Measurements from ENCODE around the gene KSR1. TPM values are rescaled to one million over a fixed set of nuclear protein-coding genes. Genes with fewer than 3 reads are reported as not detected.
"Not testable (repeated sequence)": the region's sequence is repeated elsewhere in the genome, so short reads cannot be mapped to it uniquely, and the experiment has no call there.

KSR1 gene
- total RNA-seq, 2 donors from 2014 or later = 11.5 to 23.7 TPM

DNA sequence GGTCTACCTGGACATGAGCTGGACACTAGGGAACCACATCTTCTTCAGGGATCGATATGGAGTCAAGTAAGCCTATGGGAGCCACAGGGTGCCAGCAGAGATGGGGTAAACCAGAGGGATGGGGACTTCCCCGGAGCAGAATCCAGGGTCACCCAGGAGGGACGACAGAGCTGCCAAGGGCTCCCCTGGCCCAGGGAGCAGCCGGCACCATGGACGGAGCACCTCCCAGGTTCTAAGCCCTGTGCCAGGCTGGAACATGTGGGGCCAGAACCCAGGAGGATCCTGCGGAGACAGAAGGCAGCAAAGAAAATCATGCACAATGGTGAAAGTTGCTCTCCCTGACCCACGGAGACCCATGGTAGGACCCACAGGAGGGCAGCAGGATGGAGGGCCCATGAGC, 33.6 kb upstream of the KSR1 start:
- Histone ChIP-seq H3K36me3 (no peaks in the 10 kb centered on the region), H3K27ac (no peak overlapping the region), H3K4me1 (replicated peaks) (no peaks in the 10 kb centered on the region), H3K9me3 (no peaks in the 10 kb centered on the region), H3K27me3 (replicated peaks; ENCODE audit: insufficient read depth) (no peaks in the 10 kb centered on the region), H3K4me3 (no peak overlapping the region)
- TF ChIP-seq POLR2AphosphoS5 (IDR thresholded peaks at IDR 0.05) (no peak), POLR2A (IDR thresholded peaks at IDR 0.05) (no peak)
- TF ChIP-seq, protein P1, sequence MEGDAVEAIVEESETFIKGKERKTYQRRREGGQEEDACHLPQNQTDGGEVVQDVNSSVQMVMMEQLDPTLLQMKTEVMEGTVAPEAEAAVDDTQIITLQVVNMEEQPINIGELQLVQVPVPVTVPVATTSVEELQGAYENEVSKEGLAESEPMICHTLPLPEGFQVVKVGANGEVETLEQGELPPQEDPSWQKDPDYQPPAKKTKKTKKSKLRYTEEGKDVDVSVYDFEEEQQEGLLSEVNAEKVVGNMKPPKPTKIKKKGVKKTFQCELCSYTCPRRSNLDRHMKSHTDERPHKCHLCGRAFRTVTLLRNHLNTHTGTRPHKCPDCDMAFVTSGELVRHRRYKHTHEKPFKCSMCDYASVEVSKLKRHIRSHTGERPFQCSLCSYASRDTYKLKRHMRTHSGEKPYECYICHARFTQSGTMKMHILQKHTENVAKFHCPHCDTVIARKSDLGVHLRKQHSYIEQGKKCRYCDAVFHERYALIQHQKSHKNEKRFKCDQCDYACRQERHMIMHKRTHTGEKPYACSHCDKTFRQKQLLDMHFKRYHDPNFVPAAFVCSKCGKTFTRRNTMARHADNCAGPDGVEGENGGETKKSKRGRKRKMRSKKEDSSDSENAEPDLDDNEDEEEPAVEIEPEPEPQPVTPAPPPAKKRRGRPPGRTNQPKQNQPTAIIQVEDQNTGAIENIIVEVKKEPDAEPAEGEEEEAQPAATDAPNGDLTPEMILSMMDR (IDR thresholded peaks at IDR 0.05) = no peak
- no peak for DNase-seq (ENCODE audit: low spot score)
- intact Hi-C loops (cut with DNase I) = no loop called here
- 94% methylated on average over 7 of the region's 7 CpGs for WGBS

DNA sequence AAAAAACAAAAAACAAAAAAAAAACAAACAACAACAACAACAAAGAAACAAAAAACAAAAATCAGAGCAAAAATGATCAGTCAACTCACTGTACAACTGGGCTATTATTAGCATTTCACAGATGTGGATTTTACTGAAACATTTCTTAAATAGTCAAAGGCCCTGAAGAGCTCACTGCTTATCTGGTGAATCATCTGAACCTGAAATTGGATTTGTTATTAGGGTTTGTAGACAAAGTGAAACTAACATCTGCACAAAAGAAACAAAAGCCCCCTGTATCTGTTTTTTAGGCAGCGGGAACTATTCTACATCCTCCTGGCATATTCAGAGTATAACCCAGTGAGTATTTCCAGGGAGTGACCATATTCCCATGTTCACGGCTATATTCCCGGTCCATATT, 32.6 kb upstream of the KSR1 start:
- H3K27ac ChIP-seq = no peak overlapping the region
- intact Hi-C loops (cut with DNase I) = no loop called here
- H3K36me3 ChIP-seq = no peaks in the 10 kb centered on the region
- H3K27me3 ChIP-seq (replicated peaks; ENCODE audit: insufficient read depth) = no peaks in the 10 kb centered on the region
- TF ChIP-seq POLR2AphosphoS5 (IDR thresholded peaks at IDR 0.05) (no peak), POLR2A (IDR thresholded peaks at IDR 0.05) (no peak)
- TF ChIP-seq, protein P1 (IDR thresholded peaks at IDR 0.05) = no peak
- DNase-seq (ENCODE audit: low spot score) = no peak
- H3K4me1 ChIP-seq (replicated peaks) = no peaks in the 10 kb centered on the region
- H3K4me3 ChIP-seq = no peak overlapping the region
- 92% methylated on average over 3 of the region's 3 CpGs for WGBS
- H3K9me3 ChIP-seq = no peaks in the 10 kb centered on the region

DNA sequence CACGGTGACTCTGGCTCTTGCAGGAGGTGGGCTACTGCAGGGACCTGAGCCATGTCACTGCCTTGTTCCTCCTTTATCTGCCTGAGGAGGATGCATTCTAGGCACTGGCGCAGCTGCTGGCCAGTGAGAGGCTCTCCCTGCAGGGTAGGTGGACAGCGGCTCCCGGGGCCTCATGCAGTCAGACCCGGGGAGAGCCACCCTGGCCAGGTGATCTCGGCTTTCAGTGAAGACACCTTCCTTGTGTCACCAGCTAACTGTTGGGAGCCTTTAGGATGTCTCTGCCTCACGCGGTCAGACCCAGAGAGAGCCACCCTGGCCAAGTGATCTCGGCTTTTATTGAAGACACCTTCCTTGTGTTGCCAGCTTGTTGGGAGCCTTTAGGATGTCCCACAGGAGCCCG, 31.7 kb upstream of the KSR1 start:
- WGBS = 81% methylated on average over 10 of the region's 10 CpGs
- H3K27ac ChIP-seq = no peak overlapping the region
- no peak for TF ChIP-seq POLR2AphosphoS5 (IDR thresholded peaks at IDR 0.05)
- TF ChIP-seq, protein P1 (IDR thresholded peaks at IDR 0.05) = no peak
- no peak for TF ChIP-seq POLR2A (IDR thresholded peaks at IDR 0.05)
- H3K4me3 ChIP-seq = no peak overlapping the region
- H3K27me3 ChIP-seq (replicated peaks; ENCODE audit: insufficient read depth) = no peaks in the 10 kb centered on the region
- no peak for DNase-seq (ENCODE audit: low spot score)
- no peaks in the 10 kb centered on the region for H3K36me3 ChIP-seq
- H3K4me1 ChIP-seq (replicated peaks) = no peaks in the 10 kb centered on the region
- H3K9me3 ChIP-seq = no peaks in the 10 kb centered on the region
- intact Hi-C loops (cut with DNase I) = no loop called here

DNA sequence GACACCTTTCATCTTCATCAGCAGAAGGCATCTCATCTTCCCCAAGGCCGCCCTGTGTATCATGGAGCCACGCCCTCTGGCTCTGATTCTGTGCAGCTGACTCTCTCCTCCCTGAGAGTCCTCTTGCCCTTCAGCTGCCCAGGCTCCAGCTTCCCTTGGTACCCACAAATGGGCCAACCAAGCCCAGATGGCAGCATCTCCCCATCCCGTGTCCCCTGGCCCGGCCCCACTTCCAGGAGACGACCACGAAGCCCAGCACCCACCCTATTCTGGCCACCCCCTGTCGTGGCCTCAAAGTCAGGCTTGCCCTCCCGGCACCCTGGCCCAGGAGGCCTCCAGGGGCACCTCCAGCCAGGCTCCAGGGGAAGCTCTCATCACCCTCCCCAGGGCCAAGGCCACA, 31.3 kb upstream of the KSR1 start:
- no peaks in the 10 kb centered on the region for H3K4me1 ChIP-seq (replicated peaks)
- TF ChIP-seq POLR2A (IDR thresholded peaks at IDR 0.05) (no peak), POLR2AphosphoS5 (IDR thresholded peaks at IDR 0.05) (no peak)
- TF ChIP-seq, protein P1 (IDR thresholded peaks at IDR 0.05) = no peak
- H3K4me3 ChIP-seq = no peak overlapping the region
- H3K27me3 ChIP-seq (replicated peaks; ENCODE audit: insufficient read depth) = no peaks in the 10 kb centered on the region
- 91% methylated on average over 8 of the region's 8 CpGs for WGBS
- intact Hi-C loops (cut with DNase I) = no loop called here
- H3K9me3 ChIP-seq = no peaks in the 10 kb centered on the region
- DNase-seq (ENCODE audit: low spot score) = no peak
- no peak overlapping the region for H3K27ac ChIP-seq
- H3K36me3 ChIP-seq = no peaks in the 10 kb centered on the region

DNA sequence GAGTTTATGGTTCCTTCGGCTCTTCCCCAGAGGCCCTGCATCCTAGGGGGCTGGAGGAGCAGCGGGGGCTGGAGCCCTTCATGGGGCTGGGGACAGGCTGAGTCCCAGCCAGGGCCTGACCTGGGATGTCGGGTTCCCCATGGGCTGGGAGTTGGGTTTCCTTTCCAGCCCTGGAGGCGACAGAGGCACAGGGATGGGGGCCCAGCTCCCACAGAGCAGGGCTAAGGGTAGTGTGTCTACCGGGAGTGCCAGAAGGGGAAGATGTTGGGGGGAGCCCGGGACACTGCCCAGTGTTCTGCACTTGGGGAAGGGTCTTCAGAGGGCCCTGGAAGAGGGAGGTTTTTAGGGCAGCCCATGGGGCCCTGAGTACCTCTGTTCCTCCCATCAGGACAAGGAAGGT, 30.7 kb upstream of the KSR1 start:
- H3K4me1 ChIP-seq (replicated peaks); H3K27ac ChIP-seq; DNase-seq (ENCODE audit: low spot score); H3K27me3 ChIP-seq (replicated peaks; ENCODE audit: insufficient read depth); H3K4me3 ChIP-seq; H3K9me3 ChIP-seq; H3K36me3 ChIP-seq; intact Hi-C loops (cut with DNase I): not testable (repeated sequence)
- 83% methylated on average over 6 of the region's 6 CpGs for WGBS
